Kidney glomerular epithelial cell (primary cell): Measurements from ENCODE around the gene CHRNA4.
"Not testable (repeated sequence)": the region's sequence is repeated elsewhere in the genome, so short reads cannot be mapped to it uniquely, and the experiment has no call there.

Experiments used
- DNase-seq: peaks from one replicate; lab custom pipeline; 2025; lab: John Stamatoyannopoulos, UW

Gene CHRNA4

GRCh38 chr20:63397946-63398450, 36.8 kb upstream of the CHRNA4 start:
- no peak for DNase-seq

- DNase-seq: no peak
Observed at GRCh38 chr20:63397155-63397843, 36.1 kb upstream of the CHRNA4 start.

GRCh38 chr20:63396300-63396699, 35.2 kb upstream of the CHRNA4 start:
- DNase-seq: no peak

- DNase-seq: no peak
Observed at GRCh38 chr20:63395723-63396122, 34.6 kb upstream of the CHRNA4 start.

- DNase-seq: no peak
Observed at GRCh38 chr20:63394920-63395455, 33.8 kb upstream of the CHRNA4 start.

GRCh38 chr20:63394069-63394919, 33.1 kb upstream of the CHRNA4 start:
- DNase-seq: no peak

GRCh38 chr20:63393566-63393965, 32.4 kb upstream of the CHRNA4 start:
- no peak for DNase-seq

- no peak for DNase-seq
Observed at GRCh38 chr20:63392465-63393365, 31.6 kb upstream of the CHRNA4 start.

- no peak for DNase-seq
Observed at GRCh38 chr20:63387917-63388316, 26.8 kb upstream of the CHRNA4 start.

GRCh38 chr20:63387393-63387792, 26.2 kb upstream of the CHRNA4 start:
- no peak for DNase-seq

- no peak for DNase-seq
Observed at GRCh38 chr20:63386491-63386890, 25.3 kb upstream of the CHRNA4 start.

GRCh38 chr20:63385819-63386218, 24.7 kb upstream of the CHRNA4 start:
- no peak for DNase-seq

GRCh38 chr20:63384336-63384735, 23.2 kb upstream of the CHRNA4 start:
- no peak for DNase-seq

GRCh38 chr20:63383556-63383955, 22.4 kb upstream of the CHRNA4 start:
- DNase-seq: no peak

GRCh38 chr20:63382551-63383300, 21.6 kb upstream of the CHRNA4 start:
- no peak for DNase-seq

GRCh38 chr20:63381781-63382431, 20.8 kb upstream of the CHRNA4 start:
- DNase-seq: no peak

- DNase-seq: no peak
Observed at GRCh38 chr20:63380346-63380870, 19.3 kb upstream of the CHRNA4 start.

- DNase-seq: not testable (repeated sequence)
Observed at GRCh38 chr20:63379872-63380271, 18.7 kb upstream of the CHRNA4 start.

GRCh38 chr20:63379296-63379695, 18.1 kb upstream of the CHRNA4 start:
- no peak for DNase-seq

- no peak for DNase-seq
Observed at GRCh38 chr20:63378626-63379025, 17.5 kb upstream of the CHRNA4 start.
